D721Med (cell line): ENCODE data around the gene DOP1A.

ENCODE experiments used
- DNase-seq: peaks from one replicate; pipeline ENCODE4 v3.0.0; 2011; ENCODE audit warnings: low spot score; ENCODE audit not compliant: insufficient read length
- FAIRE-seq: peaks from 2 replicates; lab custom pipeline; 2011; peaks lifted over from hg19 to GRCh38; lab: Jason Lieb, UNC
- CTCF ChIP-seq: IDR thresholded peaks from 2 replicates; pipeline ENCODE4 v1.5.1; 2012; ENCODE audit warnings: mild to moderate bottlenecking, control low read depth; ENCODE audit not compliant: insufficient read depth; ENCODE audit errors: missing control alignments

Gene DOP1A

GRCh38 chr6:83216806-83217205, 149.3 kb downstream of the DOP1A start:
- DNase-seq = no peak
- FAIRE-seq = no peak
- TF ChIP-seq CTCF = no peak
